GM12878 (cell line): Measurements from ENCODE around the gene TREM1. TPM values are rescaled to one million over a fixed set of nuclear protein-coding genes. Genes with fewer than 3 reads are reported as not detected.

Experiments used
- ATAC-seq: fragments of 200-7000 bp; cut with Tn5 transposase; 3 replicates; pipeline ENCODE4 v1.9.1; 2020; ENCODE audit warnings: mild to moderate bottlenecking, moderate library complexity
- BruUV-seq: library from RNA; stranded (reverse); fragments of 400-500 nt; replicated peaks from 2 replicates; lab custom pipeline; 2021; lab: Mats Ljungman, UMichigan
- CTCF ChIA-PET: fragments of 300-600 bp; sonication (Branson Sonifier 250); formaldehyde crosslinking; extraction: SDS; loops from one replicate; lab custom pipeline; 2021; ENCODE audit warnings: inconsistent platforms; lab: Yijun Ruan, JAX
- POLR2A ChIA-PET: fragments of 350-600 bp; formaldehyde crosslinking; extraction: SDS; loops from one replicate; lab custom pipeline; 2021; ENCODE audit warnings: inconsistent platforms; lab: Charles Lee
- RAD21 ChIA-PET: fragments of 300-600 bp; sonication (Branson Sonifier 250); formaldehyde crosslinking; loops from one replicate; lab custom pipeline; 2023; ENCODE audit warnings: antibody characterized with exemption; ENCODE audit not compliant: unreplicated experiment; lab: Charles Lee
- SMC1A ChIA-PET: fragments of 300-600 bp; sonication (Branson Sonifier 250); formaldehyde crosslinking; loops from one replicate; lab custom pipeline; 2023; ENCODE audit not compliant: unreplicated experiment, uncharacterized antibody; lab: Charles Lee
- DNase-seq: peaks from one replicate; pipeline ENCODE4 v3.0.0-alpha.2; 2011; ENCODE audit warnings: low read depth, low spot score
- FAIRE-seq: peaks from 3 replicates; lab custom pipeline; 2011; peaks lifted over from hg19 to GRCh38; lab: Jason Lieb, UNC
- H2AFZ ChIP-seq: 2 replicates; pipeline ENCODE4 v1.6.0; 2011; ENCODE audit warnings: low read depth, low read length, control low read depth; ENCODE audit not compliant: control insufficient read depth
- H3K27ac ChIP-seq: 2 replicates; pipeline ENCODE4 v1.5.1; 2011; ENCODE audit warnings: control low read depth; ENCODE audit not compliant: control insufficient read depth, insufficient read depth
- H3K27me3 ChIP-seq, 2 experiments: replicated peaks in 1 of 2; 2 replicates each; pipeline versions ENCODE4 v1.6.0 to v1.6.1; 2011; ENCODE audit warnings: low read length in 1 of 2; ENCODE audit not compliant: control insufficient read depth in 2 of 2, insufficient read depth in 2 of 2
- H3K36me3 ChIP-seq, 2 experiments: 2 replicates each; pipeline ENCODE4 v1.5.1; 2011; ENCODE audit warnings: low read length in 1 of 2; ENCODE audit not compliant: control insufficient read depth in 2 of 2, insufficient read depth in 2 of 2
- H3K4me1 ChIP-seq: 2 replicates; pipeline ENCODE4 v1.6.1; 2011; ENCODE audit warnings: mild to moderate bottlenecking, low read length, moderate library complexity, mixed read lengths; ENCODE audit not compliant: control insufficient read depth, insufficient read depth
- H3K4me2 ChIP-seq: 2 replicates; pipeline ENCODE4 v1.6.0; 2011; ENCODE audit warnings: control low read depth; ENCODE audit not compliant: control insufficient read depth, insufficient read depth
- H3K4me3 ChIP-seq: fragments of 200-600 bp; sonication (generic); 2 replicates; pipeline ENCODE4 v1.5.1; 2016
- H3K79me2 ChIP-seq: 2 replicates; pipeline ENCODE4 v1.6.0; 2011; ENCODE audit warnings: low read length; ENCODE audit not compliant: control insufficient read depth, insufficient read depth
- H3K9ac ChIP-seq: 2 replicates; pipeline ENCODE4 v1.8.0; 2011; ENCODE audit warnings: low read length, control low read depth, mixed read lengths; ENCODE audit not compliant: control insufficient read depth, insufficient read depth
- H3K9me3 ChIP-seq: replicated peaks from 3 replicates; pipeline ENCODE4 v1.5.1; 2011; ENCODE audit warnings: mild to moderate bottlenecking, low read length; ENCODE audit not compliant: control insufficient read depth, insufficient read depth
- H4K20me1 ChIP-seq: 2 replicates; pipeline ENCODE4 v1.6.0; 2011; ENCODE audit not compliant: control insufficient read depth, insufficient read depth
- ATF2 ChIP-seq: IDR thresholded peaks from 2 replicates; pipeline ENCODE4 v1.6.1; 2012; ENCODE audit warnings: low read length, inconsistent platforms
- GABPA ChIP-seq: IDR thresholded peaks from 2 replicates; pipeline ENCODE4 v1.6.1; 2014; ENCODE audit warnings: antibody characterized with exemption, low read depth, mild to moderate bottlenecking, inconsistent platforms
- GATAD2B ChIP-seq: fragments of 450-650 bp; conservative IDR thresholded peaks from 2 replicates; pipeline ENCODE4 v1.6.1; 2017; ENCODE audit warnings: low read depth, mild to moderate bottlenecking, moderate library complexity
- HDAC2 ChIP-seq: fragments of 200-600 bp; sonication (generic); IDR thresholded peaks from 2 replicates; pipeline ENCODE4 v1.6.1; 2017
- IKZF1 ChIP-seq: fragments of 450-650 bp; conservative IDR thresholded peaks from 2 replicates; pipeline ENCODE4 v1.6.1; 2017; ENCODE audit warnings: antibody characterized with exemption, mild to moderate bottlenecking
- IRF3 ChIP-seq: fragments of 450-650 bp; IDR thresholded peaks from 2 replicates; pipeline ENCODE4 v1.6.1; 2014; ENCODE audit warnings: mild to moderate bottlenecking
- KDM1A ChIP-seq: fragments of 200-600 bp; sonication (generic); IDR thresholded peaks from 2 replicates; pipeline ENCODE4 v1.6.1; 2016; ENCODE audit warnings: borderline replicate concordance
- KLF5 ChIP-seq: fragments of 450-650 bp; IDR thresholded peaks from 2 replicates; pipeline ENCODE4 v1.6.1; 2014; ENCODE audit warnings: mild to moderate bottlenecking; ENCODE audit not compliant: partially characterized antibody
- MTA2 ChIP-seq: fragments of 450-650 bp; IDR thresholded peaks from 2 replicates; pipeline ENCODE4 v1.6.1; 2016; ENCODE audit warnings: low read depth, mild to moderate bottlenecking, moderate library complexity
- NR2F1 ChIP-seq: fragments of 450-650 bp; conservative IDR thresholded peaks from 2 replicates; pipeline ENCODE4 v1.6.1; 2017; ENCODE audit warnings: mild to moderate bottlenecking
- PAX5 ChIP-seq: IDR thresholded peaks from 2 replicates; pipeline ENCODE4 v1.6.1; 2011; ENCODE audit warnings: low read depth, low read length, borderline replicate concordance
- RAD21 ChIP-seq: IDR thresholded peaks from 2 replicates; pipeline ENCODE4 v1.6.1; 2011; ENCODE audit warnings: mild to moderate bottlenecking, low read depth, low read length, moderate library complexity; ENCODE audit not compliant: insufficient read depth
- SMAD1 ChIP-seq: fragments of 450-650 bp; IDR thresholded peaks from 2 replicates; pipeline ENCODE4 v1.6.1; 2018; ENCODE audit warnings: mild to moderate bottlenecking, low read depth; ENCODE audit not compliant: partially characterized antibody
- WRNIP1 ChIP-seq: IDR thresholded peaks from 2 replicates; pipeline ENCODE4 v1.6.1; 2011; ENCODE audit warnings: low read depth, low read length, improper control_type of control experiment, borderline replicate concordance
- ZBTB33 ChIP-seq: fragments of 450-650 bp; IDR thresholded peaks from 2 replicates; pipeline ENCODE4 v1.6.1; 2017; ENCODE audit warnings: mild to moderate bottlenecking
- ZNF24 ChIP-seq: fragments of 450-650 bp; IDR thresholded peaks from 2 replicates; pipeline ENCODE4 v1.6.1; 2017; ENCODE audit warnings: antibody characterized with exemption, mild to moderate bottlenecking
- ZNF687 ChIP-seq: fragments of 450-650 bp; IDR thresholded peaks from 2 replicates; pipeline ENCODE4 v1.6.1; 2017; ENCODE audit warnings: mild to moderate bottlenecking, moderate library complexity
- WGBS: methylation state at CpG from one replicate; pipeline ENCODE4 v1.1.6; 2016; ENCODE audit warnings: low lambda C conversion rate; ENCODE audit not compliant: insufficient replicate concordance, insufficient coverage; ENCODE audit errors: missing lambda C conversion rate; 5-methylcytosine and 5-hydroxymethylcytosine counted together
- in situ Hi-C: fragments of 300-500 bp; cut with MboI; formaldehyde crosslinking; loops from 9 replicates; pipeline ENCODE4 v1.14.3; 2018; ENCODE audit warnings: mixed read lengths
- intact Hi-C: fragments of 100-400 bp; cut with micrococcal nuclease; formaldehyde crosslinking; loops from one replicate; pipeline ENCODE4 v1.14.2; 2022; ENCODE audit not compliant: unreplicated experiment
- polyA plus RNA-seq, 11 experiments: library from polyadenylated mRNA; depleted of rRNA in 4 of 11; unstranded in 6 of 11; stranded (reverse) in 5 of 11; fragments of >200 nt; fragmentation: Nextera tagmentation in 4 of 11; fragmentation: Illumina TruSeq in 1 of 11; extraction: Ambion mirVana in 4 of 11; extraction: Trizol in 1 of 11; gene quantifications; 1 replicate in 1 of 11; 2 replicates in 10 of 11; pipeline versions ENCODE4 v1.2.1 to v1.2.3, GENCODE V29; 2011 to 2016; ENCODE audit warnings: inconsistent platforms in 2 of 11, missing spikeins in 2 of 11, low read depth in 1 of 11
- total RNA-seq, 4 experiments: library from RNA; depleted of rRNA in 3 of 4; stranded (reverse); fragments of >200 nt in 3 of 4; fragmentation: Illumina TruSeq in 1 of 4; extraction: Trizol in 1 of 4; gene quantifications; 2 replicates each; pipeline versions ENCODE4 v1.2.1 to v1.2.3, GENCODE V29; 2013 to 2021

The TREM1 gene
- total and polyA plus RNA-seq, 10 of the 15 experiments (the other 5 are each of a cell fraction or from before 2014, with no cell fraction given): 0.09 to 2.6 (median 0.28) TPM; not detected in 2

- DNase-seq (no peak), ATAC-seq (no peak), FAIRE-seq (no peak)
- no peaks in the 10 kb centered on the region for H3K36me3 ChIP-seq
- POLR2A ChIA-PET: interaction anchor here (0.6 to 6.8 kb wide), 8 partner anchors 9 to 398 kb away, joined by 3 to 63 read pairs (median 10); partner anchors contain the start of gene NFYA
- H3K4me2 ChIP-seq: peak within 1 kb of the TSS; percentile 75; the same call in 1 of the 2 replicates
- in situ Hi-C loops: no loop called here
- 76% methylated on average over 5 of the region's 5 CpGs for WGBS
- H3K79me2 ChIP-seq: no peaks in the 10 kb centered on the region
- CTCF ChIA-PET: interaction anchor here (0.6 to 11.4 kb wide), 13 partner anchors 11 to 263 kb away, joined by 3 to 206 read pairs (median 5); partner anchors contain the start of genes NFYA, OARD1 and TREML2
- H3K4me3 ChIP-seq: no peak within 1 kb of the TSS
- no peaks in the 10 kb centered on the region for H3K9me3 ChIP-seq
- RAD21 ChIA-PET: interaction anchor here (0.9 to 6.5 kb wide), 13 partner anchors 14 to 398 kb away, joined by 3 to 230 read pairs (median 11); partner anchors contain the start of gene TREML2
- peaks cover 34% of the 10 kb centered on the region for H3K4me1 ChIP-seq
- SMC1A ChIA-PET: interaction anchor here (0.9 to 9.7 kb wide), 12 partner anchors 9 to 396 kb away, joined by 3 to 253 read pairs (median 14); partner anchors contain the start of gene TREML2
- H3K27me3 ChIP-seq: no peaks in the 10 kb centered on the region
- peak within 1 kb of the TSS; percentile 81 for H2AFZ ChIP-seq
- H3K9ac ChIP-seq: no peak within 1 kb of the TSS; the same call in 1 of the 2 replicates
- intact Hi-C loops: no loop called here
- H4K20me1 ChIP-seq: no peaks in the 10 kb centered on the region
- no TSS peak for BruUV-seq
- H3K27ac ChIP-seq: peak within 1 kb of the TSS; percentile 72
- TF ChIP-seq IRF3 (no peak), ZNF687 (0 out of 2 replicates have a peak, but pooled peaks have one; percentile 4), SMAD1 (no peak), MTA2 (no peak), PAX5 (no peak), KLF5 (no peak), RAD21 (no peak), HDAC2 (no peak), IKZF1 (peak; percentile 39; the same call in 1 of the 2 replicates), WRNIP1 (no peak), GATAD2B (no peak), KDM1A (no peak), ZBTB33 (no peak), GABPA (no peak), ATF2 (no peak), ZNF24 (no peak), NR2F1 (no peak)
Observed at GRCh38 chr6:41335296-41335695, 48.8 kb upstream of the TREM1 start, which contains the start of gene NCR2. Gene NCR2 (plus strand): TSS chr6:41335608. CDS start chr6:41335877, 269 bp downstream.
